Retinal pigment epithelial cell (primary cell): ENCODE measurements around the gene SLC6A3.

ENCODE experiments used
- DNase-seq: peaks from one replicate; pipeline ENCODE4 v3.0.0-alpha.2; 2010; ENCODE audit warnings: low read depth
- H3K4me3 ChIP-seq: 2 replicates; pipeline ENCODE4 v1.5.1; 2011; ENCODE audit warnings: mild to moderate bottlenecking, low read length, control low read depth, moderate library complexity
- CTCF ChIP-seq: conservative IDR thresholded peaks from 2 replicates; pipeline ENCODE4 v1.5.1; 2011; ENCODE audit warnings: low read depth, low read length, control low read depth, inconsistent platforms

Gene SLC6A3

GRCh38 chr5:1449081-1449630 lies 3.9 kb upstream of the SLC6A3 start:
- no peak for TF ChIP-seq CTCF
- no peak for DNase-seq
- H3K4me3 ChIP-seq = no peak overlapping the region

- TF ChIP-seq CTCF = no peak
- no peak for DNase-seq
- no peak overlapping the region for H3K4me3 ChIP-seq
These were observed 3.3 kb upstream of the SLC6A3 start for GRCh38 chr5:1448511-1449011.

- H3K4me3 ChIP-seq = no peak overlapping the region
- DNase-seq = no peak
- TF ChIP-seq CTCF = no peak
These were observed 2.6 kb upstream of the SLC6A3 start for GRCh38 chr5:1447671-1448361.

- no peak for DNase-seq
- no peak for TF ChIP-seq CTCF
- H3K4me3 ChIP-seq = no peak overlapping the region
These were observed 1.5 kb upstream of the SLC6A3 start for GRCh38 chr5:1446602-1447343.

GRCh38 chr5:1445689-1446601 lies 705 bp upstream of the SLC6A3 start:
- no peak for DNase-seq
- no peak overlapping the region for H3K4me3 ChIP-seq
- no peak for TF ChIP-seq CTCF

- no peak overlapping the region for H3K4me3 ChIP-seq
- no peak for DNase-seq
- no peak for TF ChIP-seq CTCF
These were observed 665 bp downstream of the SLC6A3 start for GRCh38 chr5:1444361-1445189.
